Heart right ventricle (tissue), 16 donors: ENCODE measurements around the gene CAPZA1. TPM values are rescaled to one million over a fixed set of nuclear protein-coding genes. Genes with fewer than 3 reads are reported as not detected.

Experiments used
- ATAC-seq, 8 donors: fragments of 200-7000 bp; cut with Tn5 transposase; one replicate each; pipeline ENCODE4 v1.9.1; 2020; ENCODE audit warnings: mild to moderate bottlenecking in 8 of 8, moderate library complexity in 8 of 8, moderate number of reproducible peaks in 1 of 8
- DNase-seq, 2 donors: peaks; one replicate each; pipeline ENCODE4 v3.0.0-alpha.2; 2020
- H3K27ac ChIP-seq, 10 donors: fragments of 200-600 bp; sonication (generic) in 2 of 10; one replicate each; pipeline versions ENCODE4 v1.5.0 to v1.8.0; 2020 to 2022; ENCODE audit warnings: mild to moderate bottlenecking in 3 of 10
- H3K27me3 ChIP-seq, 7 donors: fragments of 200-600 bp; one replicate each; pipeline ENCODE4 v1.8.0; 2021 to 2022; ENCODE audit warnings: mild to moderate bottlenecking in 2 of 7
- H3K36me3 ChIP-seq, 9 donors: fragments of 200-600 bp; sonication (generic) in 1 of 9; one replicate each; pipeline versions ENCODE4 v1.5.0 to v1.8.0; 2020 to 2022; ENCODE audit warnings: mild to moderate bottlenecking in 2 of 9
- H3K4me1 ChIP-seq, 9 donors: fragments of 200-600 bp; sonication (generic) in 1 of 9; one replicate each; pipeline versions ENCODE4 v1.5.0 to v1.8.0; 2020 to 2022; ENCODE audit warnings: mild to moderate bottlenecking in 4 of 9
- H3K4me3 ChIP-seq, 10 donors: fragments of 200-600 bp; sonication (generic) in 2 of 10; one replicate each; pipeline versions ENCODE4 v1.5.0 to v1.8.0; 2020 to 2022; ENCODE audit warnings: mild to moderate bottlenecking in 7 of 10, moderate library complexity in 2 of 10
- H3K9me3 ChIP-seq, 11 donors: fragments of 200-600 bp in 10 of 11; sonication (generic) in 2 of 11; one replicate each; pipeline versions ENCODE4 v1.5.0 to v1.8.0; 2013 to 2022; ENCODE audit warnings: mild to moderate bottlenecking in 2 of 11, control low read depth in 1 of 11, moderate library complexity in 1 of 11
- WGBS, 2 donors: extraction: QIAGEN DNeasy Blood & Tissue Kit; methylation state at CpG; one replicate each; pipeline ENCODE4 v1.1.7; 2013; ENCODE audit warnings: inconsistent platforms in 1 of 2; 5-methylcytosine and 5-hydroxymethylcytosine counted together
- intact Hi-C, 10 donors: fragments of 100-400 bp; cut with DNase I; formaldehyde crosslinking; loops; one replicate each; pipeline versions ENCODE4 v1.11.1 to v1.14.2; 2022
- polyA plus RNA-seq, 2 donors: library from polyadenylated mRNA; stranded (reverse); fragments of 200-250 nt; gene quantifications; one replicate each; pipeline ENCODE4 v1.2.3, GENCODE V29; 2013
- total RNA-seq, 10 donors: library from RNA; stranded (reverse); fragmentation: NEBNext Ultra II Directional in 3 of 10; extraction: Animal tissue kit (Norgen Biotek cat#: 25700) in 3 of 10; gene quantifications; one replicate each; pipeline versions ENCODE4 v1.2.1 to v1.2.4, GENCODE V29; 2021 to 2023
- TF ChIP-seq, protein P1 (sequence below), 9 donors: fragments of 200-600 bp; sonication (generic) in 2 of 9; IDR thresholded peaks; one replicate each; pipeline versions ENCODE4 v1.5.0 to v1.8.0; 2021 to 2022; ENCODE audit warnings: antibody characterized with exemption in 9 of 9, mild to moderate bottlenecking in 5 of 9, moderate library complexity in 1 of 9
- donor health status: Arrhythmogenic right ventricular cardiomyopathy.
- donor health status: ischemic (EF 13 %, LVEDD 7.1; RV severe dilation, severe dysfunction).
- donor health status: healthy with polysubstance abuse.
- donor health status: DM: no; HTN: yes; CAD: no.
- donor health status: DM: no; HTN: no; CAD: no.
- donor health status: ischemic (EF 25% LVEDD 6.9; RV normal size, moderate dysfunction).
- donor health status: ischemic (EF 25% LVEDD 5.7; RV mildly dilated, moderate dysfunction).
- donor health status: healthy.
- donor health status: DM: yes; HTN: yes; CAD: no.
- donor health status: Ischemic cardiomyopathy.
- donor health status: ischemic (EF 35%, LVEDD 5.7; RV mildly dilated, moderate dysfunction).
- donor health status: nonischemic (EF 11% LVEDD 7.7; RV severe dilation, severe dysfunction).
- donor health status: DM: yes; HTN: yes; CAD: no.
- donor health status: PGD.
- donor health status: ischemic (EF 29% LVEDD 5.4; RV normal size, mild dysfunction).
- donor health status: nonischemic (EF 23%, LVEDD 6.1; RV moderate dilation, normal function).

Gene CAPZA1
- total and polyA plus RNA-seq, 12 donors: 19.5 to 58.3 (median 23.6) TPM

DNA sequence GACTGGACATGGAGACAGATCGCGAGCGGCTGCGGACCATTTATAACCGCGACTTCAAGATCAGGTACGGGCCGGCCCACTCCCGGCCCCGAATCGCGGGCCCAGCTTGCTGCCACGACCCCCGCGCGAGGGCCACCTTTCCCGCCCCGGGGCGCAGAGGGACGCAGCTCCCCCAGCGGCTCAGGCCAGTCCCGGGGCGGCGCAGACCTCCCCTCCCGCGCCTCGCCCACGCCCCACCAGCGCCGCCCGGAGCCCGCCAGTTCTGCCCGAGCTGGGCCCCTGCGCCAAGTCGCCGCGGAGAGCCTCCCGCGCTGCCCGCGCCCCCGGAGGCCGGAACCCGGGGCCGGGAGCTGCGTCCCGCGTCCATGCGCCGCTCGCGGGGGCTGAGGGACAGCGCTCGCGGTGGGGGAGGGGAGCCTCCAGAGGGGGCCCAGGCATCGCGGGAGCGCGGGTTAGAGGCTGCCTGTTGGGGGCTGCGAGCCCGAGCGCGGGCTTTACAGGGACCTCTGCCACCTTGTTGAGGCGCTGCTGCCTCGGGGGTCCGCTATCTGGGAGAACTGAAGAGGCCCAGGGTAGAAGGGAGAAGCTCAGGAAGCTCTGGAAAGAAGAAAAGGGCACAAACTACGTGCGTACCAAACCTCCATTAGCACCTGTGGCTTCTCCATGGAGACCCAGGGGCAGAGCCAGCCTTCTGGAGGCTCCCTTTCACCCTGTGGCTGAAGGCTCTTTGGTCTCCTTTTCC lies 55.5 kb downstream of the CAPZA1 start:
- Histone ChIP-seq H3K9me3 (no peaks in the 10 kb centered on the region), H3K27ac (peak overlapping the region; percentile 73 to 97 (median 93)), H3K36me3 (peaks cover 0 to 31% (median 8%) of the 10 kb centered on the region in 9 donors), H3K27me3 (no peaks in the 10 kb centered on the region), H3K4me1 (peaks cover 10 to 55% (median 30%) of the 10 kb centered on the region in 9 donors), H3K4me3 (peak overlapping the region; percentile 67 to 92 (median 85))
- intact Hi-C loops: loop anchor here in 8 of 10 donors (1.0 to 10.0 kb wide), 6 partner anchors 30 to 53 kb away; partner anchors contain the start of gene RHOC (in 5 of the 8)
- 0% methylated on average over 44 to 68 of the region's 68 CpGs for WGBS, 2 donors
- ATAC-seq (peak; percentile 61 to 88 (median 74)), DNase-seq (peak; percentile 46 to 62)
- TF ChIP-seq, protein P1, sequence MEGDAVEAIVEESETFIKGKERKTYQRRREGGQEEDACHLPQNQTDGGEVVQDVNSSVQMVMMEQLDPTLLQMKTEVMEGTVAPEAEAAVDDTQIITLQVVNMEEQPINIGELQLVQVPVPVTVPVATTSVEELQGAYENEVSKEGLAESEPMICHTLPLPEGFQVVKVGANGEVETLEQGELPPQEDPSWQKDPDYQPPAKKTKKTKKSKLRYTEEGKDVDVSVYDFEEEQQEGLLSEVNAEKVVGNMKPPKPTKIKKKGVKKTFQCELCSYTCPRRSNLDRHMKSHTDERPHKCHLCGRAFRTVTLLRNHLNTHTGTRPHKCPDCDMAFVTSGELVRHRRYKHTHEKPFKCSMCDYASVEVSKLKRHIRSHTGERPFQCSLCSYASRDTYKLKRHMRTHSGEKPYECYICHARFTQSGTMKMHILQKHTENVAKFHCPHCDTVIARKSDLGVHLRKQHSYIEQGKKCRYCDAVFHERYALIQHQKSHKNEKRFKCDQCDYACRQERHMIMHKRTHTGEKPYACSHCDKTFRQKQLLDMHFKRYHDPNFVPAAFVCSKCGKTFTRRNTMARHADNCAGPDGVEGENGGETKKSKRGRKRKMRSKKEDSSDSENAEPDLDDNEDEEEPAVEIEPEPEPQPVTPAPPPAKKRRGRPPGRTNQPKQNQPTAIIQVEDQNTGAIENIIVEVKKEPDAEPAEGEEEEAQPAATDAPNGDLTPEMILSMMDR (IDR thresholded peaks at IDR 0.05): peak in 4 of 9 donors; percentile 21 to 44 (median 36)

DNA sequence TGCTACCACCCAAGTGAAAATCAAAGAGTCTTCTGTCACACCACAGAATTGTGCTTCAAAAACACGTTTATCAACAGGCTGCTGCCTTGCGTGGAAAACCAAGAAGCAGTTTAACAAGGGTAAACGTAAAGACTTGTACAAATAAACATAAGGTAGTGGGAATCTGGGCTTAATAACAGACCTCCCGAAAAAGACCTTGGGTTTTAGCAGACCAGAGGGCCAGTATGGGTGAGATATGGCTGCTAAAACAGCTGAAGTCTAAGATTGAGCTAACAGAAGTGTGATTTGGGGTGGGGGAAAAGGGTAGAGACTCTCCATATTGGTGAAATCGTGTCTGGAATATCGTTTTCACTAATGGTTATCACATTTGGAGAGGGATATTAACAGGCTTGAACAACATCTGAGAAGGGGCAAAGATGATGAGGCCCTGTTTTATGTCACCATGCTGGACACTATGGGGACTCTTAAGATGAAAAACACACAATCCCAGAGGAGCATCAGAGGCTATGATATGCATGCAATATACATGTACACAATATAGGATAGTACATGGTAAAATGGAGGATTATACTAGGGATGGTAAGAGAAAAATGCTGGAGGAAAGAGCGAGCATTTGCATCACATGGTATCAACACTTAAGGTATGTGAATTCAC lies 56.2 kb downstream of the CAPZA1 start:
- peak overlapping the region; percentile 73 to 97 (median 93) for H3K27ac ChIP-seq
- H3K9me3 ChIP-seq: no peaks in the 10 kb centered on the region
- peaks cover 10 to 55% (median 30%) of the 10 kb centered on the region in 9 donors for H3K4me1 ChIP-seq
- no peak for DNase-seq
- H3K4me3 ChIP-seq: peak overlapping the region; percentile 67 to 92 (median 85)
- intact Hi-C loops: loop anchor here in 6 of 10 donors (2.0 to 10.0 kb wide), 3 partner anchors 29 to 51 kb away; partner anchors contain the start of gene RHOC (in 3 of the 6)
- no peak for ATAC-seq
- H3K36me3 ChIP-seq: peaks cover 0 to 24% (median 3%) of the 10 kb centered on the region in 9 donors
- no peaks in the 10 kb centered on the region for H3K27me3 ChIP-seq
- WGBS, 2 donors: 44 to 52% methylated on average over 7 of the region's 7 CpGs
- TF ChIP-seq, protein P1 (IDR thresholded peaks at IDR 0.05): no peak

DNA sequence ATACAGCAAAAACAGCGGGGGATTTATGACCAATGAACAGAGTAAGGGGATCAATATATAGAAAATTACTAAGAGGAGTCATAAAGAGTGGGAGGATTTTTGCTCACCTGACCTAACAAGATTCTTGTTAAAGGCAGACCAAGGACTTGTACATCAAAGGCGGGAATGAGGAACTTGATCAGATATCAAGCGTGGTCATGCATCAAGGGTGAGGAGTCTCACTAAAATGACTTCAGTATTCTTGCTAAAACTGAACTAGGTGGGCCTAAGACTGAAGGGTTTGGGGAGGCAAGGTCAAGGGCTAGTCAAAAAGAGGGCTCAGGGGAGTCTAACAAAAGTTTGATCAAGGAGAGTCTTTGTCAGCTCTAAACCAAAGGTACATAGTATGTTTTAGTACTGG lies 56.9 kb downstream of the CAPZA1 start:
- no peak overlapping the region for H3K27ac ChIP-seq
- TF ChIP-seq, protein P1 (IDR thresholded peaks at IDR 0.05): no peak
- no peaks in the 10 kb centered on the region for H3K9me3 ChIP-seq
- peak overlapping the region in 1 of 10 donors; percentile 84 for H3K4me3 ChIP-seq
- intact Hi-C loops: loop anchor here in 4 of 10 donors (10.0 kb wide), 1 partner anchor 52 kb away; no protein-coding TSS in a partner anchor
- ATAC-seq: no peak
- peaks cover 0 to 17% (median 0%) of the 10 kb centered on the region in 9 donors for H3K36me3 ChIP-seq
- H3K27me3 ChIP-seq: no peaks in the 10 kb centered on the region
- H3K4me1 ChIP-seq: peaks cover 10 to 55% (median 30%) of the 10 kb centered on the region in 9 donors
- WGBS, 2 donors: 97% methylated on average over 3 of the region's 3 CpGs
- DNase-seq: no peak

DNA sequence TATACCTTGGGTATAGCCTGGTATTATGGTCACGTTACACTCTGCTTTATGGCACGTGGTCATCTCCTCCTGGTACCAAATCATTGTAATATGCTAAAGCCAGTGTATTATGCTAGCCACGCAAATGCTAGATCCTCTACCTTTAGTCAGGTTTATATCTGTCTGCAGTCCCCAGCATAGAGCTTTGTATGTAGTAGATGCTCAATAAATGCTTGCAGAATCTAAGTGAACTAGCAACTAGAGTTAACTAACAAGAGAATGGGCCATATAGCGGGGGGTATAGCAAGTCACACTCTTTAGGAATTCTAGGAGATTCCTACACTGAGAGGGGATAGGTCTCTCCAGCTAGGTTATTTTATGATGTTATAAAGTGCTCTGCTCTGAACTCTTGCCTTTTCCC lies 57.9 kb downstream of the CAPZA1 start:
- intact Hi-C loops: loop anchor here in 4 of 10 donors (10.0 kb wide), 1 partner anchor 53 kb away; no protein-coding TSS in a partner anchor
- Histone ChIP-seq H3K4me1 (peaks cover 10 to 55% (median 30%) of the 10 kb centered on the region in 9 donors), H3K27ac (no peak overlapping the region), H3K4me3 (no peak overlapping the region), H3K36me3 (peaks cover 0 to 7% (median 0%) of the 10 kb centered on the region in 9 donors), H3K27me3 (no peaks in the 10 kb centered on the region), H3K9me3 (no peaks in the 10 kb centered on the region)
- TF ChIP-seq, protein P1 (IDR thresholded peaks at IDR 0.05): no peak
- DNase-seq: no peak
- ATAC-seq: no peak
- 99% methylated on average over 4 of the region's 4 CpGs for WGBS, 2 donors
